Cerebellar nuclear complex (tissue), 1 donor: ENCODE data around the gene CORIN.
"Not testable (repeated sequence)": the region's sequence is repeated elsewhere in the genome, so short reads cannot be mapped to it uniquely, and the experiment has no call there.

Experiments
- DNase-seq, 2 experiments: peaks; one replicate each; lab custom pipeline; 2025; lab: John Stamatoyannopoulos, UW

CORIN gene

GRCh38 chr4:47720787-47721186 lies 117.1 kb downstream of the CORIN start:
- DNase-seq = no peak

GRCh38 chr4:47719576-47719975 lies 118.3 kb downstream of the CORIN start:
- DNase-seq = no peak

DNA sequence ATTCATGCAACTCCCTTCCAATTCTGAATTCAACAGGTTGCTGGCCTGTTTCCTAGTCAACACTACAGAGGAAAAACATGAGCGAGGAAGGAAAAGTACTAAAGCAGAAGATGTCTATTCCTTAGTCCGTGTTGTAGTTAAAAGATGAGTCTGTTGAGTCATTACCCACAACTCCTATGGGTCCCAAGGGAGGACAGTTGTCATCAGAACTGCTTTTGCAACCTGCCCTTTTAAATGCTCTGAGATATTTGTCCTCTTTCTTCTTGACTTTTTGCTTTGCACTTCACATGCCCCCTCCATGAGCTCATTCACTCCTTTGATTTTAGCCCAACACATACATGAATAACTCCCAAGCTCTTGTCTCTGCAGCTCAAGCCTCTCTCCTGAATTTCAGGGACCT lies 119.2 kb downstream of the CORIN start:
- DNase-seq = no peak

DNA sequence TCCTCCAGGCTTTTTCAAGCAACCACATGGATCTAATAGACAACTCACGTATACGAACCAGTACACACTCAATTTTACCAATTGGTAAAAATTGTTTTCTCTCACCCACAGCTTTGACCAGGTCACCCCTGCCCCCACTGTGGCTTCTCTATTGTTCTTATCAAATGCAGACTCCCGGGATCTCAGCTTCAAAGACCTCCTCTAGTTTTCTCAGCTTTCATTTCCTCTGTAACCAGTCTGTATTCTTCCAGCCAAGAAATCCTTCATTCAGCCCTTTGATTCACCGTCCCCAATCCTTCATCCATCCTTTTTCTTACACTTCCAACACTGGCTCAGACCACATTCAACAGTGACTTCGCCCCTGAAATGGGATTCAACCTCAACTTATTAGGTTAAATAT lies 120.7 kb downstream of the CORIN start:
- DNase-seq = no peak

GRCh38 chr4:47715716-47716416 lies 122.0 kb downstream of the CORIN start:
- DNase-seq = no peak

- DNase-seq = no peak
Measured at GRCh38 chr4:47714269-47714668, 123.6 kb downstream of the CORIN start.

DNA sequence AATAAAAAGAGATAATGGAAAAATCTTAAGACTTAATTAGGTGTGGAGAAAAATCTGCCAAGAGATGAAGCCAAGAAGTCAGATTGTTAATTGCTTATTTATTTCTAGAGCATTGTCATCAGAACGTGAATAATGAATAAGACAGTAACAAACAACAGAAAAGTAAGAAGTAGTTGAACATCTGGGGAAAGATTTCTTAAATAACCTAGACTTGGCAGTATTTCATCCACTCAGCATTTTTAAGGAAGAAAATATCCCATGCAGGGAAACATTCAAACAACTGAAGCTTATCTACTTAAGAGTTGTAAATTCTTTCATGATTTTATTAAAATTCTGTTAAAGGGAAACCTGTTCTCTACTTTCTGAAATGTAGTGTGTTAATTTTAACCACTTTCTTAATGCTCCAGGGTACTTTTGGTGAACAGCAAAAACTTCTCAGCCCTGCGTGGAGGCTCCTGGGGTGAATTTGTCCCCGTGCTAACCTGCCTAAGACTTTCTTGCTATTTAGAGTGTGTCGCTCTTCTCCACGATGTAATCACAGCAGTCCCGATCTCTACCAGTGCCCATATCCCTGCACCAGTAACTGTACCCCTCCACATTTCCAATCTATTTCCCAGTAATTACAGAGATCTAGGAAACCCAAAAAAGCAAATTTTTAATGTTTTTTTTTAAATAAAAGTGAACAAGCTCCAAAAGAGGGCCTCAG lies 124.6 kb downstream of the CORIN start:
- DNase-seq = no peak

- no peak for DNase-seq
Measured at GRCh38 chr4:47711646-47712045, 126.2 kb downstream of the CORIN start.

DNA sequence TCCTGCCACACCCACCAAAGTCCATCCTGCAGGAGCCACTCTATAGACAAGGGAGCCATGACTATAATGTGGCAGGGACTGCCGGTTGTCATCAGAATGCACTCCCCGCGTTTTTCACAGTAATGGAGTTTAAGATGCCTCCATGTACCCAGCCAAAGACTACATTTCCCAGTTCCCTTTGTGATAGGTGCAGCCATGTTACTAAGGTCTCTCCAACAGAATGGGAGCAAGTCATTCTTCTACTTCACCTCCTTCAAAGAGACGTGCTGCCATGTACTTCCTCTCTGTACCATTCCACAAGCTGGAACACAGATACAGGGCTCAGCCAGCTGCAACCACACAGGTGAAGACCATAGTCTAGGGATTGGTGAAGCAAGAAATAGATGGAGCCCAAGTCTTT lies 126.7 kb downstream of the CORIN start:
- DNase-seq = no peak

GRCh38 chr4:47706352-47706751 lies 131.5 kb downstream of the CORIN start:
- not testable (repeated sequence) for DNase-seq

- DNase-seq = no peak
Measured at GRCh38 chr4:47705326-47705981, 132.4 kb downstream of the CORIN start.

GRCh38 chr4:47704693-47705325 lies 133.1 kb downstream of the CORIN start:
- no peak for DNase-seq

GRCh38 chr4:47703956-47704355 lies 133.9 kb downstream of the CORIN start:
- DNase-seq = no peak

DNA sequence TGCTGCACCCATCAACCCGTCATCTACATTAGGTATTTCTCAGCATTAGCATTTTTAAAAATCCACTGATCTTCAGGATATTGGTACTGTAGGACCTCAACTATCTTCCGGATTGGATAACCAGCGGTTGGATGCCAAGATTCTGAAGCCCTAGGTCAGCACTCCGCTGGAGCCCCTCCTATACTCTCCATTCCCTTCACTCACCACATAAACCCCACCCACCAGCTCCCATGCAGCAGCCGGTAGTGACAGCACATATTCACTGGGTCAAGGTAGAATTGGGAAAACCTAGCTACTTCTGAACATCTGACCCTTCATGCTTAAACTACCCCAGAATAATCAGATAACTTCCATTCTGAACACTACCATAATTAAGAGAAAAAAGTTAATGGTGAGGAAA lies 134.9 kb downstream of the CORIN start:
- DNase-seq = no peak

GRCh38 chr4:47701286-47701685 lies 136.6 kb downstream of the CORIN start:
- no peak for DNase-seq

DNA sequence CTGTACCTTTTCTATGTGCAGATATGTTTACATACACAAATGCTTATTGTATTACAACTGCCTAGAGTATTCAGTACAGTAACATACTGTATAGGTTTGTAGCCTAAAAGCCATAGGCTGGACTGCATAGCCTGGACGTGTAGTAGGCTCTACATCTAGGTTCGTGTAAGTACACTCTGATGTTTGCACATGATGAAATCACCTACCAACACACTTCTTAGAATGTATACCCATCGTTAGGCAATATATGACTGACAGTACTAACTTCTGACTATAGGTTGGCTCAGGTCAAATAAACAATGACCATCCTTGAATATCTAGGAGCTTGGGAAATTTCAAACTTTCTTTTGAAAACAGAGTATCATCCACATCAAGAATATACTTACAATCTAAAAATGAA lies 139.0 kb downstream of the CORIN start:
- DNase-seq = no peak

DNA sequence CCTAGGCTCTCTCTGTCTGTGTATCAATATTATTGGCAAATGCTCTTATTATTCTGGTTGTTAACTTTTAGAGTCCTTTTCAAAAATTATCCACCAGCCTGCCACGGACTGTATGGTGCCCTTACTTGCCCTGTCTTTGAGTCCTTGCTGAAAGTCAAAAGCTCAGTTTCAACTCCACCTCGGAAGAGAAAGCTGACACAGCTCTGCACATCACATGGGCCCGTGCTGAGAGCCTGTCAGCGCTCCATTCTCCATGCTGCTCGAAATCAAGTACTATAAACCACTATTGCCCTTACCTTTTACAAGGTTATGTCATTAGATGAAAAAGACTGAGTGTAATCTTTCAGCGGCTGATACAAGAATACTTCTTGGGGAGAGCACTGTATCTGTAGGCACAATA lies 141.0 kb downstream of the CORIN start:
- DNase-seq = no peak

GRCh38 chr4:47695260-47695659 lies 142.6 kb downstream of the CORIN start:
- no peak for DNase-seq

- no peak for DNase-seq
Measured at GRCh38 chr4:47694322-47694721, 143.5 kb downstream of the CORIN start.

- DNase-seq = no peak
Measured at GRCh38 chr4:47692691-47693090, 145.2 kb downstream of the CORIN start.

- DNase-seq = not testable (repeated sequence)
Measured at GRCh38 chr4:47691757-47692383, 146.0 kb downstream of the CORIN start.

GRCh38 chr4:47690611-47691010 lies 147.3 kb downstream of the CORIN start:
- no peak for DNase-seq
